Spleen (tissue), 11 donors: ENCODE data around the gene NXN. TPM values are rescaled to one million over a fixed set of nuclear protein-coding genes. Genes with fewer than 3 reads are reported as not detected.
A peak's percentile ranks its signal among the peaks of the same experiment; 100 is the strongest.
"Not testable (repeated sequence)": the region's sequence is repeated elsewhere in the genome, so short reads cannot be mapped to it uniquely, and the experiment has no call there.

Source experiments
- DNase-seq: peaks from one replicate; pipeline ENCODE4 v3.0.0-alpha.2; 2020
- H3K27ac ChIP-seq, 8 donors: fragments of 200-600 bp; sonication (generic) in 7 of 8; 1 replicate in 4 of 8; 2 replicates in 4 of 8; pipeline versions ENCODE4 v1.5.0 to v1.8.0; 2016 to 2021; ENCODE audit warnings: inconsistent platforms in 4 of 8, mild to moderate bottlenecking in 4 of 8, moderate library complexity in 1 of 8
- H3K27me3 ChIP-seq, 7 donors: fragments of 200-600 bp; sonication (generic) in 6 of 7; replicated peaks in 1 of 7; 1 replicate in 4 of 7; 2 replicates in 3 of 7; pipeline versions ENCODE4 v1.5.0 to v1.8.0; 2016 to 2021; ENCODE audit warnings: inconsistent platforms in 3 of 7, mild to moderate bottlenecking in 1 of 7
- H3K36me3 ChIP-seq, 6 donors: fragments of 200-600 bp; sonication (generic) in 5 of 6; 1 replicate in 4 of 6; 2 replicates in 2 of 6; pipeline versions ENCODE4 v1.5.0 to v1.8.0; 2016 to 2021; ENCODE audit warnings: inconsistent platforms in 2 of 6
- H3K4me1 ChIP-seq, 6 donors: fragments of 200-600 bp; sonication (generic) in 5 of 6; 1 replicate in 3 of 6; 2 replicates in 3 of 6; pipeline versions ENCODE4 v1.5.0 to v1.8.0; 2016 to 2021; ENCODE audit warnings: inconsistent platforms in 3 of 6
- H3K4me3 ChIP-seq, 8 donors: fragments of 200-600 bp; sonication (generic) in 7 of 8; 1 replicate in 4 of 8; 2 replicates in 4 of 8; pipeline versions ENCODE4 v1.5.0 to v1.8.0; 2016 to 2021; ENCODE audit warnings: inconsistent platforms in 4 of 8, mild to moderate bottlenecking in 4 of 8, moderate library complexity in 2 of 8
- H3K9me3 ChIP-seq, 8 donors: fragments of 200-600 bp; sonication (generic) in 7 of 8; 1 replicate in 4 of 8; 2 replicates in 4 of 8; pipeline versions ENCODE4 v1.5.0 to v1.8.0; 2016 to 2021; ENCODE audit warnings: inconsistent platforms in 4 of 8
- POLR2A ChIP-seq, 3 donors: fragments of 450-650 bp; IDR thresholded peaks; one replicate each; pipeline ENCODE4 v1.5.1; 2017; ENCODE audit warnings: antibody characterized with exemption in 3 of 3, mild to moderate bottlenecking in 1 of 3
- POLR2AphosphoS5 ChIP-seq, 3 donors: sonication (generic); formaldehyde crosslinking; IDR thresholded peaks; one replicate each; pipeline ENCODE4 v1.5.1; 2017; ENCODE audit warnings: antibody characterized with exemption in 3 of 3
- WGBS, 5 donors: extraction: QIAGEN DNeasy Blood & Tissue Kit in 3 of 5; methylation state at CpG; one replicate each; pipeline versions ENCODE4 v1.1.5 to v1.1.7; 2013 to 2018; 5-methylcytosine and 5-hydroxymethylcytosine counted together
- intact Hi-C: fragments of 100-400 bp; cut with DNase I; formaldehyde crosslinking; loops from one replicate; pipeline ENCODE4 v1.15.0; 2023; ENCODE audit warnings: low total_unique reads
- polyA plus RNA-seq, 3 donors: library from polyadenylated mRNA; stranded (reverse); fragments of 200-250 nt; gene quantifications; one replicate each; pipeline ENCODE4 v1.2.1, GENCODE V29; 2013
- total RNA-seq, 7 donors: library from RNA; depleted of rRNA in 3 of 7; stranded (reverse); fragments of >200 nt in 3 of 7; fragmentation: NEBNext Ultra II Directional in 4 of 7; extraction: Animal tissue kit (Norgen Biotek cat#: 25700) in 4 of 7; gene quantifications; one replicate each; pipeline versions ENCODE4 v1.1.0 to v1.2.1, GENCODE V29; 2016 to 2021
- TF ChIP-seq, protein P1 (sequence below), 11 experiments: fragments of 200-600 bp in 7 of 11; fragments of 450-650 bp in 4 of 11; sonication (generic) in 4 of 11; IDR thresholded peaks in 8 of 11; conservative IDR thresholded peaks in 3 of 11; 1 replicate in 7 of 11; 2 replicates in 4 of 11; pipeline versions ENCODE4 v1.4.0 to v1.8.0; 2016 to 2021; ENCODE audit warnings: antibody characterized with exemption in 11 of 11, inconsistent platforms in 4 of 11, mild to moderate bottlenecking in 1 of 11
- donor health status: healthy with polysubstance abuse.
- donor health status: DM: no; HTN: no; CAD: no; lungs with moderate emphysema.
- donor health status: DM: no; HTN: no; CAD: no.
- donor health status: Bipolar disorder and iron deficiency.
- donor health status: healthy.
- donor health status: DM: no; HTN: no; CAD: no.
- donor health status: DM: yes; HTN: yes; CAD: no.

The NXN gene
- total and polyA plus RNA-seq, 10 donors, result 3.9 to 21.4 (median 10.3) TPM

DNA sequence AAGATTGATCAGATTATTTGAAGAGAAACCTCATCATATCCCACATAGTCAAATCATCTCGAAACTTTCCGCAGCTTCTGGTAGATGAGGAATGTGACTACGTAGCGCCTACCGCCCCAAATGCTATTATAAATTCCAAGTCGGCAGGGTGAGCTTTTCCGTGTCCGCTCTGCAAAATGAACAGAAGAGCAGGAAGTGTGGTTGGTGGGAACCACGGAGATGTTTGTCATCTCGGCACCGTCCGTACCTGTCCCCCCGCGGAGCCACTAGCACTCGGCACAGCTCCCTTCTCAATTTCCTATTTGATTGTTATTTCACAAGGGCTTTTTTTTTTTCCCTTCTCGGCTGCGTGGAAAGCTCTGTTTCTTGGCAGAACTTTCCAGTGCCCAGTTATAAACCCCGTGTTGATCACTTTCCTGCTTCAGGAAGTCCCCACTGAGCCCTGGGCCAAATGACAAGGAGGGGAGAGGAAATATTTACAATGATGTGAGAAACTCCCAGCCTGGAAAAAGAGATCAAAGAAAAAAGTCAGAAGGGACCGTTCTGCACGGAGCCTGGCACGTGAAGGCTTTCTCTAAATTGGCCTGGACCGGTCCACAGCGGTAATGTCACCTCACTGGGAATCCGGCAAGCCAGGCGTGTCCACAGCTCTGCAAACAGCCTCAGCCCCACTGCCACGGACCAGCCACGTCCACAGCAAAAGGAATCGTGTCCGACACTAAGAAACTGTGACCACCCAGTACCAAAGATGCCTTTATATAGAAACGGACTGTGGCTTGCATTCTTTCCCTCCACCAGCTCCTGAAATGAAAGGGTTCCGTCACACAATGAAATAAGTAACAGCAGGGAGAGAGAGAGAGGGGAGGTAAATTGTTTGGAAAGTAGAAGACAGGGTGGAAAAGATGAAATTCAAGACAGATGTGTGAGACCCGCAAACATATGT is 132.4 kb downstream of the NXN start:
- TF ChIP-seq, protein P1, sequence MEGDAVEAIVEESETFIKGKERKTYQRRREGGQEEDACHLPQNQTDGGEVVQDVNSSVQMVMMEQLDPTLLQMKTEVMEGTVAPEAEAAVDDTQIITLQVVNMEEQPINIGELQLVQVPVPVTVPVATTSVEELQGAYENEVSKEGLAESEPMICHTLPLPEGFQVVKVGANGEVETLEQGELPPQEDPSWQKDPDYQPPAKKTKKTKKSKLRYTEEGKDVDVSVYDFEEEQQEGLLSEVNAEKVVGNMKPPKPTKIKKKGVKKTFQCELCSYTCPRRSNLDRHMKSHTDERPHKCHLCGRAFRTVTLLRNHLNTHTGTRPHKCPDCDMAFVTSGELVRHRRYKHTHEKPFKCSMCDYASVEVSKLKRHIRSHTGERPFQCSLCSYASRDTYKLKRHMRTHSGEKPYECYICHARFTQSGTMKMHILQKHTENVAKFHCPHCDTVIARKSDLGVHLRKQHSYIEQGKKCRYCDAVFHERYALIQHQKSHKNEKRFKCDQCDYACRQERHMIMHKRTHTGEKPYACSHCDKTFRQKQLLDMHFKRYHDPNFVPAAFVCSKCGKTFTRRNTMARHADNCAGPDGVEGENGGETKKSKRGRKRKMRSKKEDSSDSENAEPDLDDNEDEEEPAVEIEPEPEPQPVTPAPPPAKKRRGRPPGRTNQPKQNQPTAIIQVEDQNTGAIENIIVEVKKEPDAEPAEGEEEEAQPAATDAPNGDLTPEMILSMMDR (IDR thresholded peaks at IDR 0.05 in 8 of 11, conservative IDR thresholded peaks at IDR 0.05 in 3 of 11), result no peak
- TF ChIP-seq POLR2A (IDR thresholded peaks at IDR 0.05) (no peak), POLR2AphosphoS5 (IDR thresholded peaks at IDR 0.05) (peak in 2 of 3 donors; percentile 18 to 39)
- WGBS, 5 donors, result 18 to 25% (median 21%) methylated on average over 32 of the region's 32 CpGs
- no peaks in the 10 kb centered on the region for H3K9me3 ChIP-seq
- H3K27me3 ChIP-seq, result peaks cover 0 to 65% (median 0%) of the 10 kb centered on the region in 7 donors
- H3K36me3 ChIP-seq, result no peaks in the 10 kb centered on the region
- intact Hi-C loops, result no loop called here
- H3K4me1 ChIP-seq, result peaks cover 0 to 19% (median 4%) of the 10 kb centered on the region in 6 donors
- H3K27ac ChIP-seq, result peak overlapping the region in 7 of 8 donors; percentile 40 to 77 (median 63)
- DNase-seq, result no peak
- peak overlapping the region in 6 of 8 donors; percentile 9 to 39 (median 22) for H3K4me3 ChIP-seq

DNA sequence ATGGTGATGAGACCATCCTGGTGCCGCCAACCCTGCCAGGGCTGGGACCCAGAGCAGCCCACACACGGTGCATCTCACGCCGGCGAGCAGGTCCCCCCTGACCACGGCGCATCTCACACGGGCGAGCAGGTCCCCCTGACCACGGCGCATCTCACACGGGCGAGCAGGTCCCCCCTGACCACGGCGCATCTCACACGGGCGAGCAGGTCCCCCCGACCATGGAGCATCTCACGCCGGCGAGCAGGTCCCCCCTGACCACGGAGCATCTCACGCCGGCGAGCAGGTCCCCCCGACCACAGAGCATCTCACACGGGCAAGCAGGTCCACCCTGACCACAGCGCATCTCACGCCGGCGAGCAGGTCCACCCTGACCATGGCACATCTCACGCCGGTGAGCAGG is 138.3 kb downstream of the NXN start:
- H3K9me3 ChIP-seq, result no peaks in the 10 kb centered on the region
- H3K27ac ChIP-seq, result no peak overlapping the region
- 66 to 85% (median 80%) methylated on average over 30 to 33 of the region's 33 CpGs for WGBS, 5 donors
- no peak for DNase-seq
- H3K36me3 ChIP-seq, result no peaks in the 10 kb centered on the region
- TF ChIP-seq, protein P1 (IDR thresholded peaks at IDR 0.05 in 8 of 11, conservative IDR thresholded peaks at IDR 0.05 in 3 of 11), result no peak
- no peak for TF ChIP-seq POLR2A (IDR thresholded peaks at IDR 0.05)
- TF ChIP-seq POLR2AphosphoS5 (IDR thresholded peaks at IDR 0.05), result no peak
- H3K4me1 ChIP-seq, result peaks cover 0 to 2% (median 0%) of the 10 kb centered on the region in 6 donors
- peaks cover 0 to 25% (median 0%) of the 10 kb centered on the region in 7 donors for H3K27me3 ChIP-seq
- intact Hi-C loops, result no loop called here
- no peak overlapping the region for H3K4me3 ChIP-seq

DNA sequence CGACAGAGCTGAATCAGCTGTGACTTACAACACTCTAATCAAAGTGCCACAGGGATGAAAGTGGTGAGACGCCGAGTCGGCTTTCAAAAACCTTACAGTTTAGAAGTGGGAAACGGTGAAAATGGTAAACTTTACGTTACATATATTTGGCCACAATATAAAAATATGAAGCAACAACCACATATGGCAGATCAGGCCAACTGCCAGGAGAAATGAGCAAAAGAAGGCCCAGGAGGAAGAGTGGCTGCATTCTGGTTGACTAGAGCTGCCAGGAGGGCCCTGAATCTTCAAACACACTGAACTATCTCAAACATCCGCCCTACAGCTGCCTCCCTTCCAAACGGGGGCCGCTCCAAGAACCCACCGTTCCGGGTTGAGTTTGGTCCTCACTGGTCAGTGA is 141.1 kb downstream of the NXN start:
- no peak overlapping the region for H3K4me3 ChIP-seq
- 87 to 95% (median 90%) methylated on average over 7 to 11 of the region's 11 CpGs for WGBS, 5 donors
- DNase-seq, result no peak
- intact Hi-C loops, result no loop called here
- no peak for TF ChIP-seq POLR2AphosphoS5 (IDR thresholded peaks at IDR 0.05)
- TF ChIP-seq POLR2A (IDR thresholded peaks at IDR 0.05), result no peak
- TF ChIP-seq, protein P1 (IDR thresholded peaks at IDR 0.05 in 8 of 11, conservative IDR thresholded peaks at IDR 0.05 in 3 of 11), result no peak
- no peaks in the 10 kb centered on the region for H3K9me3 ChIP-seq
- no peaks in the 10 kb centered on the region for H3K27me3 ChIP-seq
- H3K36me3 ChIP-seq, result no peaks in the 10 kb centered on the region
- H3K4me1 ChIP-seq, result no peaks in the 10 kb centered on the region
- H3K27ac ChIP-seq, result no peak overlapping the region

- Histone ChIP-seq H3K9me3 (peaks cover 0 to 10% (median 0%) of the 10 kb centered on the region in 8 donors), H3K27ac (peak overlapping the region in 2 of 8 donors; percentile 11 to 24), H3K4me3 (no peak overlapping the region), H3K4me1 (no peaks in the 10 kb centered on the region), H3K27me3 (no peaks in the 10 kb centered on the region), H3K36me3 (no peaks in the 10 kb centered on the region)
- TF ChIP-seq POLR2AphosphoS5 (IDR thresholded peaks at IDR 0.05), result no peak
- 76 to 94% (median 92%) methylated on average over 9 of the region's 9 CpGs for WGBS, 5 donors
- DNase-seq, result no peak
- intact Hi-C loops, result no loop called here
These were observed 143.4 kb downstream of the NXN start for GRCh38 chr17:836151-836550.

GRCh38 chr17:835721-836120 is 143.9 kb downstream of the NXN start:
- intact Hi-C loops, H3K4me1 ChIP-seq, H3K27me3 ChIP-seq, DNase-seq, H3K36me3 ChIP-seq, H3K4me3 ChIP-seq: not testable (repeated sequence)
- H3K27ac ChIP-seq, result peak overlapping the region in 1 of 8 donors; percentile 52
- WGBS, 5 donors, result 60 to 95% (median 83%) methylated on average over 1 to 15 of the region's 27 CpGs
- H3K9me3 ChIP-seq, result peaks cover 0 to 10% (median 0%) of the 10 kb centered on the region in 8 donors
